Mucosa of descending colon (tissue), 3 donors: Measurements from ENCODE around the gene EXOC6B. TPM values are rescaled to one million over a fixed set of nuclear protein-coding genes. Genes with fewer than 3 reads are reported as not detected.

ENCODE experiments used
- ATAC-seq: fragments of 200-7000 bp; cut with Tn5 transposase; one replicate; pipeline ENCODE4 v1.9.1; 2020; ENCODE audit warnings: mild to moderate bottlenecking, moderate library complexity
- DNase-seq, 3 donors: peaks; one replicate each; pipeline ENCODE4 v3.0.0-alpha.2; 2020
- H3K36me3 ChIP-seq: fragments of 200-600 bp; one replicate; pipeline ENCODE4 v1.8.0; 2021; ENCODE audit warnings: low read depth, mild to moderate bottlenecking
- H3K4me1 ChIP-seq: fragments of 200-600 bp; one replicate; pipeline ENCODE4 v1.8.0; 2021; ENCODE audit warnings: low read depth, mild to moderate bottlenecking
- H3K4me3 ChIP-seq: fragments of 200-600 bp; one replicate; pipeline ENCODE4 v1.8.0; 2021; ENCODE audit warnings: mild to moderate bottlenecking
- H3K9me3 ChIP-seq: fragments of 200-600 bp; one replicate; pipeline ENCODE4 v1.8.0; 2021; ENCODE audit warnings: mild to moderate bottlenecking
- CTCF ChIP-seq: fragments of 200-600 bp; IDR thresholded peaks from one replicate; pipeline ENCODE4 v1.8.0; 2022; ENCODE audit warnings: antibody characterized with exemption, mild to moderate bottlenecking
- intact Hi-C, 2 donors: fragments of 100-400 bp; cut with DNase I in 1 of 2; cut with micrococcal nuclease in 1 of 2; formaldehyde crosslinking; loops; one replicate each; pipeline versions ENCODE4 v1.11.0 to v1.11.1; 2022; cut with DNase I, micrococcal nuclease
- total RNA-seq, 3 donors: library from RNA; stranded (reverse); fragmentation: NEBNext Ultra II Directional in 2 of 3; extraction: Animal tissue kit (Norgen Biotek cat#: 25700) in 2 of 3; gene quantifications; one replicate each; pipeline versions ENCODE4 v1.2.1 to v1.2.4, GENCODE V29; 2021 to 2023
- donor health status: DM: no; HTN: no; CAD: no; lungs with moderate emphysema.
- donor health status: DM: no; HTN: no; CAD: no.
- donor health status: DM: no; HTN: yes; CAD: no.

Gene EXOC6B
- total RNA-seq, 3 donors from 2014 or later = 19.4 to 52.4 (median 28.8) TPM

- H3K36me3 ChIP-seq = no peaks in the 10 kb centered on the region
- no peak for TF ChIP-seq CTCF
- intact Hi-C loops = no loop called here
- no peak for DNase-seq
- ATAC-seq = no peak
- H3K4me3 ChIP-seq = no peak overlapping the region
- no peaks in the 10 kb centered on the region for H3K9me3 ChIP-seq
- H3K4me1 ChIP-seq = peaks cover 6% of the 10 kb centered on the region
Observed at GRCh38 chr2:72778410-72778809, 47.4 kb downstream of the EXOC6B start.

GRCh38 chr2:72770879-72771461 lies 54.9 kb downstream of the EXOC6B start:
- peak; percentile 54 for TF ChIP-seq CTCF
- H3K36me3 ChIP-seq = no peaks in the 10 kb centered on the region
- ATAC-seq (peak; percentile 78), DNase-seq (peak in 1 of 3 donors; percentile 93)
- no peaks in the 10 kb centered on the region for H3K9me3 ChIP-seq
- no peak overlapping the region for H3K4me3 ChIP-seq
- intact Hi-C loops = loop anchor here (5.0 kb wide), 1 partner anchor 91 kb away; no protein-coding TSS in a partner anchor
- no peaks in the 10 kb centered on the region for H3K4me1 ChIP-seq

DNA sequence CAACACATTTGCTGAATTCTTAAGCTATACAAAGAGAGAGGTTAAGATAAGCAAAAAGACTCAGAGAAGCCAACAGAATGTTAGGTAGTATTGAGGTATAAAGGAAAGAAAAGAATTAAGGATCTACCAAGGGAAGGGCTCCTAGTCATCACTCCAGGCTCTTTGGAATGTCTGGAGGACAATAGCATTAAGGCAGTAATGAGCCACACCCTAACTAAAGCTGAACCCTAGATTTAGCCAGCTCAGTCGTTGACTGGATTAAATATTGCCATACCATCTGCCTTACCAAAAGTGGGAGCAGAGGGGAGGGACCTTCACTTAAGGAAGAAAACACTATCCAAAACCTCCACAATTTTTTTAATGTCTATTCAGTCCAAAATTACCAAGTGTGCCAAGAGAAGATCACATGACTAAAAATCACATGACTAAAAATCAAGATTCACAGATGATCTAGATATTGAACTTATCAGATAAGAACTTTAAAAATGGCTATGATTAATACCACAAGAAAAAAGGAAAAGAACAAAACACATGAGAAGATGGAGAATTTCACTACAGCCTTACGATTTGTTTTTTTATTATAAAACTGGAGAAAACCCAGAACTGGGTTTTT lies 59.7 kb downstream of the EXOC6B start:
- H3K4me1 ChIP-seq = no peaks in the 10 kb centered on the region
- DNase-seq = no peak
- no peak for TF ChIP-seq CTCF
- H3K36me3 ChIP-seq = no peaks in the 10 kb centered on the region
- intact Hi-C loops = no loop called here
- H3K4me3 ChIP-seq = no peak overlapping the region
- no peak for ATAC-seq
- H3K9me3 ChIP-seq = peaks cover 20% of the 10 kb centered on the region

- no peaks in the 10 kb centered on the region for H3K36me3 ChIP-seq
- H3K4me1 ChIP-seq = no peaks in the 10 kb centered on the region
- no peak for ATAC-seq
- intact Hi-C loops = no loop called here
- DNase-seq = no peak
- no peak overlapping the region for H3K4me3 ChIP-seq
- H3K9me3 ChIP-seq = peaks cover 20% of the 10 kb centered on the region
- no peak for TF ChIP-seq CTCF
Observed at GRCh38 chr2:72762276-72762675, 63.6 kb downstream of the EXOC6B start.

DNA sequence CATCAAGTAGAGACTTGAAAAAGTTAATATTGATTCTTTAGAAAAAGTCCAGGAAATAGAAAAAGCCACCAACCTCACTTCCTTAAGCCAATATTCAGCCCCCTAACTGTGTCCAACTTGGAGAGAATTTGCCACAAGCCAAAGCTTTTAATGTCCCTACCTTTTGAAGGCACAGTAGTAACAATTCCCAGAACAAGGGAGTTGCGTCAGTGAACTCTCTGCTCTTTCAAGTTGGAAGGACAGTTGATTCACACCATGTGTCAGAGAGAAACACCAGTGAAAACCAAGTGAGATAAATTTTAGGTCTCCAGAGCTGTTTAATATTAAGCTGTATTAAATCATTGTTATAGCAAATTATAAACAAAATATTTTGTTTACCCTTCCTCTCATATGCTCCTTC lies 66.1 kb downstream of the EXOC6B start:
- ATAC-seq (no peak), DNase-seq (no peak)
- Histone ChIP-seq H3K9me3 (peaks cover 20% of the 10 kb centered on the region), H3K4me1 (no peaks in the 10 kb centered on the region), H3K4me3 (no peak overlapping the region), H3K36me3 (no peaks in the 10 kb centered on the region)
- no peak for TF ChIP-seq CTCF
- intact Hi-C loops = no loop called here
